SK-N-SH (cell line): Measurements from ENCODE around the gene TLX3. TPM values are rescaled to one million over a fixed set of nuclear protein-coding genes. Genes with fewer than 3 reads are reported as not detected.

Experiments used
- CTCF ChIA-PET: fragments of 300-600, 350-600 bp; formaldehyde crosslinking; extraction: SDS; loops from one replicate; lab custom pipeline; 2021; lab: Yijun Ruan, JAX
- POLR2A ChIA-PET: fragments of 350-600 bp; sonication (Branson Sonifier 250); formaldehyde crosslinking; extraction: SDS; loops from one replicate; lab custom pipeline; 2020; ENCODE audit warnings: antibody characterized with exemption, inconsistent platforms; lab: Yijun Ruan, JAX
- DNase-seq: peaks from one replicate; pipeline ENCODE4 v3.0.0; 2012
- H2AFZ ChIP-seq: fragments of 200-600 bp; sonication (generic); 2 replicates; pipeline ENCODE4 v1.8.1; 2016; ENCODE audit warnings: antibody characterized with exemption, mild to moderate bottlenecking, low read depth
- H3F3A ChIP-seq: fragments of 200-600 bp; sonication (generic); replicated peaks from 2 replicates; pipeline ENCODE3; 2016; ENCODE audit warnings: antibody characterized with exemption, mild to moderate bottlenecking; ENCODE audit not compliant: insufficient read depth
- H3K27ac ChIP-seq, 2 experiments: fragments of 200-500 bp in 1 of 2; fragments of 200-600 bp in 1 of 2; sonication (Bioruptor generic) in 1 of 2; sonication (generic), shearing (Covaris generic) in 1 of 2; 2 replicates each; pipeline versions ENCODE4 v1.5.1 to v1.6.1; 2014 to 2016; ENCODE audit warnings: low read depth in 2 of 2, inconsistent platforms in 1 of 2, low read length in 1 of 2, mild to moderate bottlenecking in 1 of 2, mixed read lengths in 1 of 2
- H3K27me3 ChIP-seq: fragments of 200-600 bp; sonication (generic), shearing (Covaris generic); 2 replicates; pipeline ENCODE4 v1.6.1; 2016; ENCODE audit warnings: mixed run types; ENCODE audit not compliant: insufficient read depth
- H3K36me3 ChIP-seq, 2 experiments: fragments of 200-500 bp in 1 of 2; fragments of 200-600 bp in 1 of 2; sonication (Bioruptor generic) in 1 of 2; sonication (generic) in 1 of 2; replicated peaks in 1 of 2; 2 replicates each; pipeline versions ENCODE3 to v1.5.1; 2014 to 2016; ENCODE audit warnings: low read length in 1 of 2, mild to moderate bottlenecking in 1 of 2; ENCODE audit not compliant: insufficient read depth in 2 of 2, control insufficient read depth in 1 of 2
- H3K4me1 ChIP-seq, 2 experiments: fragments of 200-500 bp in 1 of 2; fragments of 200-600 bp in 1 of 2; sonication (Bioruptor generic) in 1 of 2; sonication (generic), shearing (Covaris generic) in 1 of 2; 2 replicates each; pipeline versions ENCODE4 v1.5.1 to v1.6.1; 2014 to 2016; ENCODE audit warnings: low read depth in 1 of 2, low read length in 1 of 2, mixed run types in 1 of 2; ENCODE audit not compliant: insufficient read depth in 2 of 2, control insufficient read depth in 1 of 2
- H3K4me2 ChIP-seq: fragments of 200-600 bp; sonication (generic), shearing (Covaris generic); 2 replicates; pipeline ENCODE4 v1.6.1; 2017; ENCODE audit warnings: mixed run types
- H3K4me3 ChIP-seq, 2 experiments: fragments of 200-500 bp in 1 of 2; fragments of 200-600 bp in 1 of 2; sonication (Bioruptor generic) in 1 of 2; sonication (generic), shearing (Covaris generic) in 1 of 2; 2 replicates each; pipeline versions ENCODE4 v1.5.1 to v1.8.1; 2014 to 2016; ENCODE audit warnings: low read depth in 2 of 2, inconsistent platforms in 1 of 2, low read length in 1 of 2, mild to moderate bottlenecking in 1 of 2, mixed read lengths in 1 of 2, moderate library complexity in 1 of 2
- H3K79me2 ChIP-seq: fragments of 200-600 bp; sonication (generic); 2 replicates; pipeline ENCODE4 v1.8.1; 2017; ENCODE audit warnings: mild to moderate bottlenecking; ENCODE audit not compliant: insufficient read depth
- H3K9ac ChIP-seq: fragments of 200-600 bp; sonication (generic); 2 replicates; pipeline ENCODE4 v1.6.1; 2017; ENCODE audit warnings: mixed run types
- H3K9me2 ChIP-seq: fragments of 200-600 bp; sonication (generic); 2 replicates; pipeline ENCODE4 v1.6.1; 2017; ENCODE audit warnings: mixed run types
- H3K9me3 ChIP-seq: fragments of 200-600 bp; sonication (generic); 2 replicates; pipeline ENCODE4 v1.6.1; 2017; ENCODE audit warnings: mixed run types, mild to moderate bottlenecking, moderate library complexity
- H4K20me1 ChIP-seq: fragments of 200-600 bp; sonication (generic); 2 replicates; pipeline ENCODE4 v1.6.1; 2017; ENCODE audit warnings: mild to moderate bottlenecking, mixed run types; ENCODE audit not compliant: insufficient read depth
- EP300 ChIP-seq, 2 experiments: IDR thresholded peaks; 2 replicates each; pipeline versions ENCODE4 v1.4.0 to v1.6.1; 2012; ENCODE audit warnings: borderline replicate concordance in 1 of 2, low read depth in 1 of 2, low read length in 1 of 2
- GATA2 ChIP-seq: sonication (generic); formaldehyde crosslinking; IDR thresholded peaks from 2 replicates; pipeline ENCODE4 v1.5.0; 2020; ENCODE audit warnings: mild to moderate bottlenecking, missing genetic modification reagents
- MEF2A ChIP-seq: IDR thresholded peaks from 2 replicates; pipeline ENCODE4 v1.4.0; 2012; ENCODE audit warnings: low read depth, borderline replicate concordance
- MXI1 ChIP-seq: IDR thresholded peaks from 2 replicates; pipeline ENCODE4 v1.6.1; 2012; ENCODE audit warnings: mild to moderate bottlenecking, low read depth, low read length, improper control_type of control experiment
- POLR2AphosphoS5 ChIP-seq: IDR thresholded peaks from 2 replicates; pipeline ENCODE4 v1.6.1; 2012; ENCODE audit warnings: low read depth, low read length
- RAD21 ChIP-seq: IDR thresholded peaks from 2 replicates; pipeline ENCODE4 v1.6.1; 2012; ENCODE audit warnings: mild to moderate bottlenecking, low read length
- RCOR1 ChIP-seq: fragments of 150-350 bp; IDR thresholded peaks from 2 replicates; pipeline ENCODE4 v1.6.1; 2017; ENCODE audit warnings: antibody characterized with exemption, low read length
- RFX5 ChIP-seq: IDR thresholded peaks from 2 replicates; pipeline ENCODE4 v1.6.1; 2012; ENCODE audit warnings: mild to moderate bottlenecking, improper control_type of control experiment, low read length
- RXRA ChIP-seq: IDR thresholded peaks from 2 replicates; pipeline ENCODE4 v1.4.0; 2012; ENCODE audit warnings: low read depth, mild to moderate bottlenecking, borderline replicate concordance
- SMC3 ChIP-seq: IDR thresholded peaks from 2 replicates; pipeline ENCODE4 v1.6.1; 2012; ENCODE audit warnings: low read depth, low read length, improper control_type of control experiment
- TCF12 ChIP-seq: IDR thresholded peaks from 2 replicates; pipeline ENCODE4 v1.4.0; 2012
- USF1 ChIP-seq: IDR thresholded peaks from 2 replicates; pipeline ENCODE4 v1.4.0; 2012; ENCODE audit warnings: low read depth, borderline replicate concordance
- ZBTB33 ChIP-seq: IDR thresholded peaks from 2 replicates; pipeline ENCODE4 v1.4.0; 2012; ENCODE audit warnings: low read depth, borderline replicate concordance
- WGBS: methylation state at CpG from one replicate; pipeline ENCODE4 v1.1.6; 2017; ENCODE audit warnings: low lambda C conversion rate; 5-methylcytosine and 5-hydroxymethylcytosine counted together
- polyA plus RNA-seq, 3 experiments: library from polyadenylated mRNA; depleted of rRNA; stranded (reverse); fragments of >200 nt; gene quantifications; 2 replicates each; pipeline ENCODE4 v1.2.3, GENCODE V29; 2012
- TF ChIP-seq, protein P1 (sequence below): fragments of 200-600 bp; sonication (generic); IDR thresholded peaks from 2 replicates; pipeline ENCODE4 v1.6.1; 2017; ENCODE audit warnings: antibody characterized with exemption, mild to moderate bottlenecking, moderate library complexity

The TLX3 gene
- polyA plus RNA-seq, 1 of the 3 experiments (the other 2 are of a cell fraction): 4.7 TPM

DNA sequence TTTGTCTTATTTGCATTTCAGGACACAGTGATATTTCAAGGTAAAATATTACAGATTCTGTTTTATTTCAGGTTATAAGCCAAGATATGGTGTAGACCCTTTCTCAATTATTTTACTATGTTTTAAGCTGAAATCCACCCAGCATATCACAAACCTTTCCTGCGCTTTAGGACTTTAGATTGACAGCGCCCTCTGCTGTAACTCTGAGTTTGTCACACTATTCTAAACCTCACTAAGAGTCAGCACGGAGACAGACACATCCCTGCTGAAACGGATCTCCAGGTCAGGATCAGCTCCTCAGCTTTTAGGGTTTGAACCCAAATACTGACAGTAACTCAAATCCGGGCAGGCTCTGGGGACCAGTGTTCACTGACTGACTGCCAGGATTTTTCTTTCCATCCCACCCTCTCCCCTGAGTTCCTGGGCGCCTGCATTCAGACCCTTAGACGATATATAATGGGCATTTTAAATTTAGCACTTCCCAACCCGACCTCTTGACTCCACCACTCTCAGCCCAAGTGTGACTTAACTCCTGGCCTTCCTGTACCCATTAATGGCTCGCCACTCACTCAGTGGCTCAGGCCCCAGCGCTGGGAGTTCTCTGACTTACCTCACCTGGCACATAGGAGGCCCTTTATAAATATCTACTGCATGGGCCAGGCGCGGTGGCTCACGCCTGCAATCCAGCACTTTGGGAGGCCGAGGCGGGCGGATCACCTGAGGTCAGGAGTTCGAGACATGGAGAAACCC, 33.5 kb downstream of the TLX3 start:
- Histone ChIP-seq H3F3A (no peaks in the 10 kb centered on the region), H3K27me3 (no peaks in the 10 kb centered on the region), H3K4me2 (no peak overlapping the region), H3K9me2 (no peaks in the 10 kb centered on the region), H3K4me3 (no peak overlapping the region; a peak in 1 of 4 replicates), H3K36me3 (no peaks in the 10 kb centered on the region), H4K20me1 (no peaks in the 10 kb centered on the region), H3K79me2 (no peaks in the 10 kb centered on the region), H3K9me3 (no peaks in the 10 kb centered on the region), H3K27ac (no peak overlapping the region), H3K4me1 (peaks cover 0 to 2% of the 10 kb centered on the region in 2 experiments; a peak in 1 of 4 replicates), H3K9ac (no peak overlapping the region), H2AFZ (no peak overlapping the region)
- TF ChIP-seq RCOR1 (no peak), RFX5 (peak; percentile 40), SMC3 (peak; percentile 96), RAD21 (peak; percentile 96), EP300 (IDR thresholded peaks at IDR 0.05; ENCODE audit: borderline replicate concordance in 1 of 2, low read depth in 1 of 2, low read length in 1 of 2) (no peak)
- TF ChIP-seq, protein P1, sequence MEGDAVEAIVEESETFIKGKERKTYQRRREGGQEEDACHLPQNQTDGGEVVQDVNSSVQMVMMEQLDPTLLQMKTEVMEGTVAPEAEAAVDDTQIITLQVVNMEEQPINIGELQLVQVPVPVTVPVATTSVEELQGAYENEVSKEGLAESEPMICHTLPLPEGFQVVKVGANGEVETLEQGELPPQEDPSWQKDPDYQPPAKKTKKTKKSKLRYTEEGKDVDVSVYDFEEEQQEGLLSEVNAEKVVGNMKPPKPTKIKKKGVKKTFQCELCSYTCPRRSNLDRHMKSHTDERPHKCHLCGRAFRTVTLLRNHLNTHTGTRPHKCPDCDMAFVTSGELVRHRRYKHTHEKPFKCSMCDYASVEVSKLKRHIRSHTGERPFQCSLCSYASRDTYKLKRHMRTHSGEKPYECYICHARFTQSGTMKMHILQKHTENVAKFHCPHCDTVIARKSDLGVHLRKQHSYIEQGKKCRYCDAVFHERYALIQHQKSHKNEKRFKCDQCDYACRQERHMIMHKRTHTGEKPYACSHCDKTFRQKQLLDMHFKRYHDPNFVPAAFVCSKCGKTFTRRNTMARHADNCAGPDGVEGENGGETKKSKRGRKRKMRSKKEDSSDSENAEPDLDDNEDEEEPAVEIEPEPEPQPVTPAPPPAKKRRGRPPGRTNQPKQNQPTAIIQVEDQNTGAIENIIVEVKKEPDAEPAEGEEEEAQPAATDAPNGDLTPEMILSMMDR: peak; percentile 84
- DNase-seq: peak; percentile 73
- ChIA-PET POLR2A (no interaction called here), CTCF (interaction anchor here (0.6 to 4.3 kb wide), 70 partner anchors 10 to 610 kb away, joined by 3 to 62 read pairs (median 4); partner anchors contain the start of gene NPM1)
- WGBS: 49% methylated on average over 17 of the region's 17 CpGs

DNA sequence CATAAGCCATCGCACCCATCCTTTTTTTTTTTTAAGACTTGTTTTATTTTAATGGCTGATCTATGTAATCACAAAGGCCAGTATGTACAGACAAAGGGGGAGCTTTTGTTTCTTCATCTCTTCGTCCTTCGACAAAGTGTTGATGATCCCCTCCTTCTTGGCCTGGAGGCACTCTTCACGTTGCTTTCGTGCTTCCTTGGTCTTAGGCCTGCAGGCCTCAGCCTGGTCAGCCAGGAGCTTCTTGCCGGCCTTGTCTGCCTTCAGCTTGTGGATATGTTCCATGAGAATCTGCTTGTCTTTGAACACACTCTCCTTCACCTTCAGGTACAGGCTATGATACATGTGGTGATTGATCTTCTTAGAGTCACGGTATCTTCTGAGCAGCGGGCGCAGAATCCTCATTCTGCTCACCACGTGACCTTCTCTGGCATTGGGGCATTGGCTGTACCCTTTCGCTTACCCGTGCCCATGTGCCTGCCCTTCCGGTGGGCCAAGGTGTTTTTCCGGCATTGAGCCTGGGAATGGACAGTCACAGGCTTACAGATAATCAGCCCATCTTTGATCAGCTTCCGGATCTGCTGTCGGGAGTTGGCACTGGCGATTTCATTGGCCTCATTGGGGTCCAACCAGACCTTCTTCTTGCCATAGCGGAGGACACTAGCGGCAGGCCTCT, 36.0 kb downstream of the TLX3 start:
- no peak overlapping the region for H3K27ac ChIP-seq
- ChIA-PET POLR2A (no interaction called here), CTCF (interaction anchor here (0.8 to 2.3 kb wide), 7 partner anchors 12 to 601 kb away, joined by 4 to 14 read pairs (median 4); no protein-coding TSS in a partner anchor)
- no peak overlapping the region for H3K4me3 ChIP-seq
- peaks cover 0 to 2% of the 10 kb centered on the region in 2 experiments; a peak in 1 of 4 replicates for H3K4me1 ChIP-seq
- WGBS: 93% methylated on average over 19 of the region's 19 CpGs
- H2AFZ ChIP-seq: no peak overlapping the region
- H3K27me3 ChIP-seq: no peaks in the 10 kb centered on the region
- H3K9me2 ChIP-seq: no peaks in the 10 kb centered on the region
- no peaks in the 10 kb centered on the region for H3K36me3 ChIP-seq
- no peak overlapping the region for H3K9ac ChIP-seq
- no peaks in the 10 kb centered on the region for H3F3A ChIP-seq
- H3K9me3 ChIP-seq: no peaks in the 10 kb centered on the region
- DNase-seq: no peak
- no peaks in the 10 kb centered on the region for H3K79me2 ChIP-seq
- no peaks in the 10 kb centered on the region for H4K20me1 ChIP-seq
- H3K4me2 ChIP-seq: no peak overlapping the region
- no peak for TF ChIP-seq USF1
- TF ChIP-seq MEF2A: no peak
- TF ChIP-seq GATA2 (CRISPR knock-in tag): no peak
- TF ChIP-seq ZBTB33: no peak
- no peak for TF ChIP-seq TCF12
- TF ChIP-seq MXI1: no peak
- no peak for TF ChIP-seq POLR2AphosphoS5
- TF ChIP-seq, protein P1: no peak
- no peak for TF ChIP-seq RAD21
- no peak for TF ChIP-seq RXRA
